ENCODE data around the gene F2. TPM values are rescaled to one million over a fixed set of nuclear protein-coding genes. Genes with fewer than 3 reads are reported as not detected.

F2 gene
- total RNA-seq, 2 donors from 2014 or later, result 0.89 to 1.5 TPM

GRCh38 chr11:46760429-46761128 is 41.6 kb downstream of the F2 start:
- Histone ChIP-seq H3K9ac (ENCODE audit: extremely low read depth, low read length, poor library complexity, severe bottlenecking) (no peak overlapping the region), H3K27ac (ENCODE audit: low read depth, low read length) (no peak overlapping the region), H3K4me3 (ENCODE audit: low read length) (no peak overlapping the region), H3K9me3 (ENCODE audit: control insufficient read depth, low read length) (no peaks in the 10 kb centered on the region), H3K4me1 (ENCODE audit: control insufficient read depth, insufficient read depth, low read length) (no peaks in the 10 kb centered on the region), H3K27me3 (ENCODE audit: control insufficient read depth, insufficient read depth, low read length, poor library complexity, severe bottlenecking) (no peaks in the 10 kb centered on the region), H3K36me3 (ENCODE audit: control insufficient read depth, insufficient read depth, low read length) (peaks cover 95% of the 10 kb centered on the region)
- WGBS, 2 experiments (ENCODE audit: insufficient coverage in 1 of 2, insufficient read length in 1 of 2), result 95 to 96% methylated on average over 4 to 6 of the region's 6 CpGs
- no peak overlapping the region for H3K27ac Mint-ChIP-seq
- H3K4me1 Mint-ChIP-seq, result no peaks in the 10 kb centered on the region
- DNase-seq, result no peak
- peaks cover 75% of the 10 kb centered on the region for H3K36me3 Mint-ChIP-seq (ENCODE audit: low read depth)
- H3K27me3 Mint-ChIP-seq (ENCODE audit: insufficient read depth), result no peaks in the 10 kb centered on the region
- H3K4me3 Mint-ChIP-seq, result no peak overlapping the region
- no peak for TF ChIP-seq CTCF (conservative IDR thresholded peaks at IDR 0.05)
- no peaks in the 10 kb centered on the region for H3K9me3 Mint-ChIP-seq

GRCh38 chr11:46761807-46762206 is 42.8 kb downstream of the F2 start:
- Histone ChIP-seq H3K9ac (ENCODE audit: extremely low read depth, low read length, poor library complexity, severe bottlenecking) (no peak overlapping the region), H3K27ac (ENCODE audit: low read depth, low read length) (no peak overlapping the region), H3K9me3 (ENCODE audit: control insufficient read depth, low read length) (no peaks in the 10 kb centered on the region), H3K4me3 (ENCODE audit: low read length) (no peak overlapping the region), H3K27me3 (ENCODE audit: control insufficient read depth, insufficient read depth, low read length, poor library complexity, severe bottlenecking) (no peaks in the 10 kb centered on the region), H3K36me3 (ENCODE audit: control insufficient read depth, insufficient read depth, low read length) (peaks cover 95% of the 10 kb centered on the region), H3K4me1 (ENCODE audit: control insufficient read depth, insufficient read depth, low read length) (no peaks in the 10 kb centered on the region)
- Mint-ChIP-seq H3K27me3 (ENCODE audit: insufficient read depth) (no peaks in the 10 kb centered on the region), H3K4me3 (no peak overlapping the region), H3K27ac (no peak overlapping the region), H3K36me3 (ENCODE audit: low read depth) (peaks cover 74% of the 10 kb centered on the region), H3K9me3 (no peaks in the 10 kb centered on the region), H3K4me1 (no peaks in the 10 kb centered on the region)
- no peak for DNase-seq
- TF ChIP-seq CTCF (conservative IDR thresholded peaks at IDR 0.05), result no peak
- WGBS, 2 experiments (ENCODE audit: insufficient coverage in 1 of 2, insufficient read length in 1 of 2), result 94 to 100% methylated on average over 2 to 4 of the region's 4 CpGs

- peaks cover 76% of the 10 kb centered on the region for H3K36me3 Mint-ChIP-seq (ENCODE audit: low read depth)
- Histone ChIP-seq H3K9ac (ENCODE audit: extremely low read depth, low read length, poor library complexity, severe bottlenecking) (no peak overlapping the region), H3K27ac (ENCODE audit: low read depth, low read length) (no peak overlapping the region), H3K36me3 (ENCODE audit: control insufficient read depth, insufficient read depth, low read length) (peaks cover 95% of the 10 kb centered on the region), H3K4me1 (ENCODE audit: control insufficient read depth, insufficient read depth, low read length) (no peaks in the 10 kb centered on the region), H3K9me3 (ENCODE audit: control insufficient read depth, low read length) (no peaks in the 10 kb centered on the region), H3K27me3 (ENCODE audit: control insufficient read depth, insufficient read depth, low read length, poor library complexity, severe bottlenecking) (no peaks in the 10 kb centered on the region), H3K4me3 (ENCODE audit: low read length) (no peak overlapping the region)
- H3K9me3 Mint-ChIP-seq, result no peaks in the 10 kb centered on the region
- no peaks in the 10 kb centered on the region for H3K4me1 Mint-ChIP-seq
- H3K27me3 Mint-ChIP-seq (ENCODE audit: insufficient read depth), result no peaks in the 10 kb centered on the region
- no peak for TF ChIP-seq CTCF (conservative IDR thresholded peaks at IDR 0.05)
- DNase-seq, result no peak
- H3K27ac Mint-ChIP-seq, result no peak overlapping the region
- no peak overlapping the region for H3K4me3 Mint-ChIP-seq
These were observed 43.2 kb downstream of the F2 start for GRCh38 chr11:46762248-46762647.
